K562 (cell line): ENCODE measurements around the gene DCAF10. TPM values are rescaled to one million over a fixed set of nuclear protein-coding genes. Genes with fewer than 3 reads are reported as not detected.

Experiments
- ATF1 ChIP-seq, 2 experiments: fragments of 450-650 bp in 1 of 2; IDR thresholded peaks; 2 replicates each; pipeline ENCODE4 v1.6.1; 2016; ENCODE audit warnings: missing compliant biosample characterization in 1 of 2, missing genetic modification characterization in 1 of 2
- BCOR ChIP-seq: fragments of 450-650 bp; IDR thresholded peaks from 2 replicates; pipeline ENCODE4 v1.6.1; 2016
- CCNT2 ChIP-seq: IDR thresholded peaks from 2 replicates; pipeline ENCODE4 v1.6.1; 2011; ENCODE audit warnings: borderline replicate concordance, low read depth, mild to moderate bottlenecking, moderate library complexity, mixed read lengths, low read length; ENCODE audit not compliant: insufficient read length; ENCODE audit errors: extremely low read depth
- OTX1 ChIP-seq: fragments of 450-650 bp; formaldehyde crosslinking; IDR thresholded peaks from 2 replicates; pipeline ENCODE4 v1.4.0; 2022; ENCODE audit warnings: mild to moderate bottlenecking
- PHB2 ChIP-seq: fragments of 450-650 bp; IDR thresholded peaks from 2 replicates; pipeline ENCODE4 v1.6.1; 2017; ENCODE audit warnings: low read depth
- POLR2AphosphoS2 ChIP-seq: IDR thresholded peaks from 2 replicates; pipeline ENCODE4 v1.6.1; 2012; ENCODE audit warnings: low read length, improper control_type of control experiment
- POU5F1 ChIP-seq: fragments of 150-350 bp; IDR thresholded peaks from 2 replicates; pipeline ENCODE4 v1.6.1; 2014; ENCODE audit warnings: borderline replicate concordance, low read length, low read depth, mild to moderate bottlenecking; ENCODE audit not compliant: partially characterized antibody
- RBM25 ChIP-seq: fragments of 200-400 bp; formaldehyde crosslinking; IDR thresholded peaks from 2 replicates; pipeline ENCODE4 v1.6.1; 2018; ENCODE audit warnings: low read length, low read depth, moderate library complexity; ENCODE audit not compliant: severe bottlenecking
- SRSF1 ChIP-seq: fragments of 200-400 bp; formaldehyde crosslinking; IDR thresholded peaks from 2 replicates; pipeline ENCODE4 v1.6.1; 2017; ENCODE audit warnings: mild to moderate bottlenecking, low read depth, low read length, moderate library complexity
- XRCC3 ChIP-seq: fragments of 450-650 bp; IDR thresholded peaks from 2 replicates; pipeline ENCODE4 v1.6.1; 2017; ENCODE audit warnings: mild to moderate bottlenecking, moderate library complexity
- ZBTB43 ChIP-seq: sonication (generic); formaldehyde crosslinking; IDR thresholded peaks from 2 replicates; pipeline ENCODE4 v1.8.0; 2023; ENCODE audit warnings: mild to moderate bottlenecking, missing genetic modification reagents
- ZEB2 ChIP-seq: fragments of 450-650 bp; IDR thresholded peaks from 2 replicates; pipeline ENCODE4 v1.6.1; 2016
- ZNF717 ChIP-seq: fragments of 250-450 bp; sonication (Bioruptor Pico); IDR thresholded peaks from 2 replicates; pipeline ENCODE4 v1.5.0; 2021
- polyA plus RNA-seq, 8 experiments: library from polyadenylated mRNA; depleted of rRNA in 4 of 8; stranded (reverse) in 5 of 8; unstranded in 3 of 8; fragments of >200 nt; fragmentation: Nextera tagmentation in 2 of 8; fragmentation: Illumina TruSeq in 1 of 8; extraction: Ambion mirVana in 2 of 8; extraction: Trizol in 1 of 8; gene quantifications; 2 replicates each; pipeline versions ENCODE4 v1.2.1 to v1.2.3, GENCODE V29; 2011 to 2014; ENCODE audit warnings: inconsistent platforms in 1 of 8, missing spikeins in 1 of 8
- total RNA-seq, 7 experiments: library from RNA; depleted of rRNA in 6 of 7; stranded (reverse); fragments of >200 nt in 6 of 7; fragmentation: Illumina TruSeq in 2 of 7; extraction: Trizol in 2 of 7; gene quantifications; 2 replicates each; pipeline versions ENCODE4 v1.2.1 to v1.2.3, GENCODE V29; 2011 to 2021; ENCODE audit warnings: low replicate concordance in 1 of 7
- TF ChIP-seq, protein P1 (sequence below): fragments of 450-650 bp; IDR thresholded peaks from 2 replicates; pipeline ENCODE4 v1.6.1; 2016; ENCODE audit warnings: mild to moderate bottlenecking, moderate library complexity

The DCAF10 gene
- total and polyA plus RNA-seq, 9 of the 15 experiments (the other 6 are each of a cell fraction or from before 2014, with no cell fraction given), result 6.8 to 40.1 (median 16.9) TPM

DNA sequence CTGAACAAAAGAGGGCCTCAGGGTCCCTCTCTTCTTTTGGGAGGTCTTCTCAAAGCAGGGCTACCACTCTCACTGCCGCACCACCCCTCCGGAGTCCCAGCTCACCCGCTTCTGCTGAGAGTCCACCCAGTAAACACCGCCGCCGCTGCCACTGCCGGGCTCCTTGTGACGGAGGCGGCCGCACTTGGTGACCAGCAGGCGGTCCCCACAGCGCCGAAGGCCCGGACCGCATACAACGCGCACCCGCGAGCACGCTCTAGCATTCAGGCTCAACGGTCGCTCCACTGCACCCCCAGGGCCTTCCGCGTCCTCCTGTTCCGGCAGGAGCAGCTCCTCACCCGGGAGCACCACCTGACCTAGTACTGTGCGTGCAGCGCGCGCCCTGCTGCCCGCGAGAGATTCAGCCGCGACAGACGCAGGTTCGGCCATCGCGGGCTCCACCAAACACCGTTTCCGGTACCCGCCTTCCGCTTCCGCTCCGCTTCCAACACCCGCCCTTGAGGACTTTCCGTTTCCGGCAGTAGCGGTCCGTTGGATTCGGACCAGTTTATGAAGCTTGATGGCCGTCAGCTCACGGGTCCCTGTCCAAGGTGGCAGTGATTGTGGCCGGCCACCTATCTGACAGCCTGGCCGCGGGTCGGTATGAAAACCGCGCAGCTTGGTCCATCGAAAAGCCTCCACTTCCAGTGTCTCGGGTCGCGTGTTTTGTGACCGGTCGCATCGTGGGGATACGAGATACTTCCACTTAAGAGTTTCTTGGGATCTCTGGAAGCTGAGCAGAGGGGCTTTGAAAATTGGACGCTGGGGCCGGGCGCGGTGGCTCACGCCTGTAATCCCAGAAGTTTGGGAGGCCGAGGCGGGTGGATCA lies 15.7 kb upstream of the DCAF10 start, which contains the start of gene EXOSC3 (continued):
- TF ChIP-seq, protein P1, sequence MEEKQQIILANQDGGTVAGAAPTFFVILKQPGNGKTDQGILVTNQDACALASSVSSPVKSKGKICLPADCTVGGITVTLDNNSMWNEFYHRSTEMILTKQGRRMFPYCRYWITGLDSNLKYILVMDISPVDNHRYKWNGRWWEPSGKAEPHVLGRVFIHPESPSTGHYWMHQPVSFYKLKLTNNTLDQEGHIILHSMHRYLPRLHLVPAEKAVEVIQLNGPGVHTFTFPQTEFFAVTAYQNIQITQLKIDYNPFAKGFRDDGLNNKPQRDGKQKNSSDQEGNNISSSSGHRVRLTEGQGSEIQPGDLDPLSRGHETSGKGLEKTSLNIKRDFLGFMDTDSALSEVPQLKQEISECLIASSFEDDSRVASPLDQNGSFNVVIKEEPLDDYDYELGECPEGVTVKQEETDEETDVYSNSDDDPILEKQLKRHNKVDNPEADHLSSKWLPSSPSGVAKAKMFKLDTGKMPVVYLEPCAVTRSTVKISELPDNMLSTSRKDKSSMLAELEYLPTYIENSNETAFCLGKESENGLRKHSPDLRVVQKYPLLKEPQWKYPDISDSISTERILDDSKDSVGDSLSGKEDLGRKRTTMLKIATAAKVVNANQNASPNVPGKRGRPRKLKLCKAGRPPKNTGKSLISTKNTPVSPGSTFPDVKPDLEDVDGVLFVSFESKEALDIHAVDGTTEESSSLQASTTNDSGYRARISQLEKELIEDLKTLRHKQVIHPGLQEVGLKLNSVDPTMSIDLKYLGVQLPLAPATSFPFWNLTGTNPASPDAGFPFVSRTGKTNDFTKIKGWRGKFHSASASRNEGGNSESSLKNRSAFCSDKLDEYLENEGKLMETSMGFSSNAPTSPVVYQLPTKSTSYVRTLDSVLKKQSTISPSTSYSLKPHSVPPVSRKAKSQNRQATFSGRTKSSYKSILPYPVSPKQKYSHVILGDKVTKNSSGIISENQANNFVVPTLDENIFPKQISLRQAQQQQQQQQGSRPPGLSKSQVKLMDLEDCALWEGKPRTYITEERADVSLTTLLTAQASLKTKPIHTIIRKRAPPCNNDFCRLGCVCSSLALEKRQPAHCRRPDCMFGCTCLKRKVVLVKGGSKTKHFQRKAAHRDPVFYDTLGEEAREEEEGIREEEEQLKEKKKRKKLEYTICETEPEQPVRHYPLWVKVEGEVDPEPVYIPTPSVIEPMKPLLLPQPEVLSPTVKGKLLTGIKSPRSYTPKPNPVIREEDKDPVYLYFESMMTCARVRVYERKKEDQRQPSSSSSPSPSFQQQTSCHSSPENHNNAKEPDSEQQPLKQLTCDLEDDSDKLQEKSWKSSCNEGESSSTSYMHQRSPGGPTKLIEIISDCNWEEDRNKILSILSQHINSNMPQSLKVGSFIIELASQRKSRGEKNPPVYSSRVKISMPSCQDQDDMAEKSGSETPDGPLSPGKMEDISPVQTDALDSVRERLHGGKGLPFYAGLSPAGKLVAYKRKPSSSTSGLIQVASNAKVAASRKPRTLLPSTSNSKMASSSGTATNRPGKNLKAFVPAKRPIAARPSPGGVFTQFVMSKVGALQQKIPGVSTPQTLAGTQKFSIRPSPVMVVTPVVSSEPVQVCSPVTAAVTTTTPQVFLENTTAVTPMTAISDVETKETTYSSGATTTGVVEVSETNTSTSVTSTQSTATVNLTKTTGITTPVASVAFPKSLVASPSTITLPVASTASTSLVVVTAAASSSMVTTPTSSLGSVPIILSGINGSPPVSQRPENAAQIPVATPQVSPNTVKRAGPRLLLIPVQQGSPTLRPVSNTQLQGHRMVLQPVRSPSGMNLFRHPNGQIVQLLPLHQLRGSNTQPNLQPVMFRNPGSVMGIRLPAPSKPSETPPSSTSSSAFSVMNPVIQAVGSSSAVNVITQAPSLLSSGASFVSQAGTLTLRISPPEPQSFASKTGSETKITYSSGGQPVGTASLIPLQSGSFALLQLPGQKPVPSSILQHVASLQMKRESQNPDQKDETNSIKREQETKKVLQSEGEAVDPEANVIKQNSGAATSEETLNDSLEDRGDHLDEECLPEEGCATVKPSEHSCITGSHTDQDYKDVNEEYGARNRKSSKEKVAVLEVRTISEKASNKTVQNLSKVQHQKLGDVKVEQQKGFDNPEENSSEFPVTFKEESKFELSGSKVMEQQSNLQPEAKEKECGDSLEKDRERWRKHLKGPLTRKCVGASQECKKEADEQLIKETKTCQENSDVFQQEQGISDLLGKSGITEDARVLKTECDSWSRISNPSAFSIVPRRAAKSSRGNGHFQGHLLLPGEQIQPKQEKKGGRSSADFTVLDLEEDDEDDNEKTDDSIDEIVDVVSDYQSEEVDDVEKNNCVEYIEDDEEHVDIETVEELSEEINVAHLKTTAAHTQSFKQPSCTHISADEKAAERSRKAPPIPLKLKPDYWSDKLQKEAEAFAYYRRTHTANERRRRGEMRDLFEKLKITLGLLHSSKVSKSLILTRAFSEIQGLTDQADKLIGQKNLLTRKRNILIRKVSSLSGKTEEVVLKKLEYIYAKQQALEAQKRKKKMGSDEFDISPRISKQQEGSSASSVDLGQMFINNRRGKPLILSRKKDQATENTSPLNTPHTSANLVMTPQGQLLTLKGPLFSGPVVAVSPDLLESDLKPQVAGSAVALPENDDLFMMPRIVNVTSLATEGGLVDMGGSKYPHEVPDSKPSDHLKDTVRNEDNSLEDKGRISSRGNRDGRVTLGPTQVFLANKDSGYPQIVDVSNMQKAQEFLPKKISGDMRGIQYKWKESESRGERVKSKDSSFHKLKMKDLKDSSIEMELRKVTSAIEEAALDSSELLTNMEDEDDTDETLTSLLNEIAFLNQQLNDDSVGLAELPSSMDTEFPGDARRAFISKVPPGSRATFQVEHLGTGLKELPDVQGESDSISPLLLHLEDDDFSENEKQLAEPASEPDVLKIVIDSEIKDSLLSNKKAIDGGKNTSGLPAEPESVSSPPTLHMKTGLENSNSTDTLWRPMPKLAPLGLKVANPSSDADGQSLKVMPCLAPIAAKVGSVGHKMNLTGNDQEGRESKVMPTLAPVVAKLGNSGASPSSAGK, result peak; percentile 75
- TF ChIP-seq OTX1 (CRISPR knock-in tag) (no peak), POLR2AphosphoS2 (peak; percentile 73; the same call in 1 of the 2 replicates), ZEB2 (peak; percentile 66), ATF1 (CRISPR knock-in tag; IDR thresholded peaks at IDR 0.05) (no peak), ATF1 (tag; IDR thresholded peaks at IDR 0.05) (peak; percentile 88), RBM25 (no peak), ZNF717 (no peak), CCNT2 (peak; percentile 72), SRSF1 (0 out of 2 replicates have a peak, but pooled peaks have one; percentile 59), POU5F1 (no peak), ZBTB43 (CRISPR knock-in tag) (0 out of 2 replicates have a peak, but pooled peaks have one; percentile 67), XRCC3 (no peak), PHB2 (peak; percentile 51; the same call in 1 of the 2 replicates), BCOR (peak; percentile 20)
